NCI-H1417 (cell line): ENCODE data around the gene OR4D2.
A peak's percentile ranks its signal among the peaks of the same experiment; 100 is the strongest.
"Not testable (repeated sequence)": the region's sequence is repeated elsewhere in the genome, so short reads cannot be mapped to it uniquely, and the experiment has no call there.

Source experiments
- DNase-seq, 3 experiments: peaks; one replicate each; lab custom pipeline; 2025; lab: John Stamatoyannopoulos, UW

OR4D2 gene

DNA sequence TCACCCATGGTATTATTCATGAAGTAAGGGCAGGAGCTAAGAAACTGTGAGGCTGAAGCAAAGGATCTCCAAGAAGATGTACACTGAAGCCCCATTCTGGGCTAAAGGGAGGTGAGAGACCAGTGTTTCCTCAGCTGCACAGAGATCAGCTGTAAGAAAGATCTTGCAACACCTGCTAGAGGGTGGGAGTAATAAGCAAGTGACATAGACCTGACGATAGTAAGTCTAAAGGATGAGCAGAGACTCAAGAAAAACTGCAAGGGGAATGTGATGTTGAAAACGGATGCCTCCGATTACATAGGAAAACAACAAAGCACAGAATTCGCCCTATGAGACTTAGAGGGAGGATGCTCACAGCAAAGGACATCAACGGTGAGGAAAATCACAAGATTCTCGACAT is at the start of gene OR4D2:
OR4D2 (plus strand) TSS at position 301 of the 400 bp plus-strand sequence. CDS start 2,674 bp downstream, outside the sequence.
- DNase-seq = peak in 1 of 3 experiments; percentile 18

DNA sequence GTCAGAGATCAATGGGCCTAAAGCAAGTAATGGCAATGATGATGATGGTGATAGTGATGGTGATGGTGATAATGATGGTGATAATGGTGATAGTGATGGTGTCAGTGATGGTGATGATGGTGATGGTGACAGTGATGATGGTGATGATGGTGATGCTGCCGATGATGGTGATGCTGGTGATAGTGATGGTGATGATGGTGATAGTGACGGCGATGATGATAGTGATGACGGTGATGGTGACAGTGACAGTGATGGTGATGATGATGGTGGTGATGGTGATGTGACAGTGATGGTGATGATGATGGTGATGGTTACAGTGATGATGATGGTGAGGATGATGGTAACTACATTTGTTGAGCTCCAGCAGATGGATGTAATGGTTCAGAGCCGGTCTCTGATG is 49.4 kb upstream of the OR4D2 start:
- no peak for DNase-seq

DNA sequence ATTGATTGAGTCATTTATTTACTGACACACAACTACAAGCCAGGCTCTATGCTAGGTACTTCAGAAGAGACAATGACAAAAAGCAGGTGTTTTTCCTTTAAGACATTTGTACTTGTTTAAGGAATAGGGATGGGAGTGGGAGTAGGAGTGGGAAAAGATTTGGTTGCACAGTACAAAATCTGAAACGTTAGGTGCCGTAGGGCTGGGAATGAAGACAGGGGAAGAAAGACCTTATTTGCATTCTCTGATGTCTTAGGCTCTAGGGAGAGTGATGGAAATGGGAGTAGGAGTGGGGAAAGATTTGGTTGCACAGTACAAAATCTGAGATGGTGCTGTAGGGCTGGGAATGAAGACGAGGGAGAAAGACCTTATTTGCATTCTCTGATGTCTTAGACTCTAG is 47.3 kb upstream of the OR4D2 start:
- no peak for DNase-seq

DNA sequence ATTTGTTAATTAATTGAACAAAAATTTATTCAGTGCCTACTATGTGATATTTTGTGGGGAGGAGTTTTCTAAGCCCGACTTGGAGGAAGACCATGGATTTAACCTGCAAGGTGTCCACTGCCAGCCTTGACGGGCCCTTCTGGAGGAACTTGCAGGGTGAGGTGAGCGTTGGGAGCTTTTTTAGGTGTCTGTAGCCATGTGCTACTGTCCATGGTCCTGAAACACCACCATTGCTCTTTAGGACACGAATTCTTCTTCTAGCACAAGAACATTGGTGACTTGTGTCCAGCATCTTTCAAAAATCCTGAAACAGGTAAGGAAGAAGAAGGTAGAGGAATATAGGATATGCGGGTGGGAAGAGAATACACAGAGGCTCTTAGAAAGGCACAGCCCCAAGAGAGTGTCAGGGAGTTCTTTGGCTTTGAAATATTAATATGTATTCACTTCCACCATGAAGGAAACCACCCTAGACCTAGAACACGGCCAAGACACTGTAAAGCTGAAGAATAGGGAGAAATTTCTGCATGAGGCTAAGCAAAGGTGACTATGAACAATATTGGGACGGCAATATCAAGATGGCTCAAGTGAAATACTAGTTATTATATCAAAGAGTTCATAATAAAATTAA is 46.5 kb upstream of the OR4D2 start:
- DNase-seq = no peak

DNA sequence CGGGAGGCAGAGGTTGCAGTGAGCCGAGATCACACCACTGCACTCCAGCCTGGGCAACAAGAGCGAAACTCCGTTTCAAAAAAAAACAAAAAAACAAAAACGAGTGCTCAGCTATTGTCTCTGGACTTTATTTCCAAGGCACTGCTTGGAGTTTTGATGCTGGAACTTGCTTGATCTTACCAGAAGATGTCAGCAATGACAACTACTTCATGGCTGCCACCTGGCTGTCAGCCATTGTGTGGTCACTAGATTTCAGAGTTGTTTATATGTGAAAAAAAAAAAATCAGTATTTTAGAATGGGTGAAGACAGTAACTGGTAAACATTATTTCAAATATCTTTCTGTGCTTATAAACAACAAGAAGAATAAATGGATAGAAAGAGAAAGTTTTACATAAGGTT is 44.9 kb upstream of the OR4D2 start:
- DNase-seq = peak; percentile 8 to 71 (median 9)

DNA sequence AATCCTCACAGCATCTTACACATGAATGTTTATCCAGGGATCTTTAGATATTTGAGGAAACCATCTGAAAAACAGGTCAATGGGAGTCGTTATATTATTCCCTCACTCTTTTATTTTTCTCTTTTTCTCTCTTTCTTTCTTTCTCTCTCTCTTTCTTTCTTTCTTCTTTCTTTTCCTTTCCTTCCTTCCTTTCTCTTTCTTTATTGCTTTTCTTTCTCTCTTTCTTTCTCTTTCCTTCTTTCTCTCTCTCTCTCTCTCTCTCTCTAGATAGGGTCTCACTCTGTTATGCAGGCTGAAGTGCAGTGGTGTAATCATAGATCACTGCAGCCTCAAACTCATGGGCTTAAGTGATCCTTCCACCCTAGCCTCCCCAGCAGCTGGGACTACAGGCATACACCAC is 38.9 kb upstream of the OR4D2 start:
- DNase-seq = no peak

DNA sequence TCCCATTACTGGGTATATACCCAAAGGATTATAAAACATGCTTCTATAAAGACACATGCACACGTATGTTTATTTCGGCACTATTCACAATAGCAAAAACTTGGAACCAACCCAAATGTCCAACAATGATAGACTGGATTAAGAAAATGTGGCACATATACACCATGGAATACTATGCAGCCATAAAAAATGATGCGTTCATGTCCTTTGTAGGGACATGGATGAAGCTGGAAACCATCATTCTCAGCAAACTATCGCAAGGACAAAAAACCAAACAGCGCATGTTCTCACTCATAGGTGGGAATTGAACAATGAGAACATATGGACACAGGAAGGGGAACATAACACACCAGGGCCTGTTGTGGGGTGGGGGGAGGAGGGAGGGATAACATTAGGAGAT is 34.1 kb upstream of the OR4D2 start:
- not testable (repeated sequence) for DNase-seq

DNA sequence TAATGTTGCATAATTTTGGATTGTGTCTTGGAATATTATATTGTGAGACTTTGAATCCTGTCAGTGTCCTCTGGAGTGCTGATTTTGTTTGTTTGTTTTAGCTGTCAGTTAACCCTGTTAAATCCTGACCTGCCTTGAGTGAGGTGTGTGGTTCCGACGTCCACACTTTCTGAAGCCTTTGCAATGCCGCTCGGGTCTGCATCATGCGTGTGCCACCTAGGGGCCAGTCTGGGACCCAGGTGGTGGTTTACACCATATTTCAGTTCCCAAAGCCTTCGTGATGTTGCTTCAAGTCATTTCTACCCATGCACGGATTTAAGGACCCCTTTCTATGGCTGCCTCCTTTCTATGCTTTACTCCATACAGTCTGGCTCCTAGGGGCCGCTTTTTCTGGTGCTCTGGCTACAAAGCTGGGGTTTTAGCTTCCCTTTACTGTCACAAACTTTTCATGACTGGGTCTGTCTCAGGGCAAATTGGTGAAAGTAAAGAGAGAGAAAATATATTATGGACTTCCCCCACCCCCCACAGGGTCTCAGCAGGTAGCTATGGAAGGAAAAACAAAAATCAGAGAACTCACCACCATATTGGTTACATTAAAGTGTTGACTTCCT is 30.0 kb upstream of the OR4D2 start:
- DNase-seq = peak in 1 of 3 experiments; percentile 13

DNA sequence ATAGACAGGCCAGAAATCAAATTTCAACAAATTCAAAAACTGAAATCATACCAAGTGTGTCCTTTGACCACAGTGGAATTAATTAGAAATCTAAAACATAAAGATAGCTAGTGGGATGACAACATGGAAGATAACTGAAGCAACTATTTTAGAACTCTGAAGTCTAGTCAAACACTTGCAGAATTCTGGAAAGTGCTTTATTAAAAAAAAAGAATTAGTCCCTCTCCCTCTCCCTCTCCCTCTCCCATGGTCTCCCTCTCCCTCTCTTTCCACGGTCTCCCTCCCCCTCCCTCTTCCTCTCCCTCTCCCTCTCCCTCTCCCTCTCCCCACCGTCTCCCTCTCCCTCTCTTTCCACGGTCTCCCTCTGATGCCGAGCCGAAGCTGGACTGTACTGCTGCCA is 25.3 kb upstream of the OR4D2 start:
- no peak for DNase-seq

DNA sequence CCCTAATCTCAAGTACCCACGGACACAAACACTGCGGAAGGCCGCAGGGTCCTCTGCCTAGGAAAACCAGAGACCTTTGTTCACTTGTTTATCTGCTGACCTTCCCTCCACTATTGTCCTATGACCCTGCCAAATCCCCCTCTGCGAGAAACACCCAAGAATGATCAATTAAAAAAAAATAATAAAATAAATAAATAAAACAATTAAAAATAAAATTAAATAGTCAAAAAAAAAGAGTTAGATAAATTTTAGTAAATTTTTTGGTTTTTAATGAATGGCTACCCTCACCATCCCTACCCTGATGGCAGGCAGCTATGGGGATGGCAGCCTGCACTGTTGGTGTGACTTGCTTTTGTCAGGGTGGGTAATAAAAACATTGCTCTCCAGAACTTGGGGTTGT is 23.4 kb upstream of the OR4D2 start:
- DNase-seq = not testable (repeated sequence)

DNA sequence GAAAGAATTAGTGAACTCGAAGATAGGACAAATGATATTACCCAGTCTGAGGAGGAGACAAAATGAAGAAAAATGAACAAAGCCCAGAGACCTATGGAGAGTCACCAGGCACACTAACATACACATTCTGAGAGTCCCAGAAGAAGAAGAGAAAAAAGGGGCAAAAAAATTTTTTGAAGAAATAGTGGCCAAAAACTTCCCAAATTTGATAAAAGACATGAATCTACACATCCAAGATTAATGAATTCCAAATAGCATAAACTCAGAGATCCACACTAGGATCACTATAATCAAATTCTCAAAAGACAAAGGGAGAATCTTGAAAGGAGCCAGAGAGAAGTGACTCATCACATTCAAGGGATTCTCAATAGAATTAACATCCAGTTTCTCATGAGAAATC is 22.0 kb upstream of the OR4D2 start:
- no peak for DNase-seq

DNA sequence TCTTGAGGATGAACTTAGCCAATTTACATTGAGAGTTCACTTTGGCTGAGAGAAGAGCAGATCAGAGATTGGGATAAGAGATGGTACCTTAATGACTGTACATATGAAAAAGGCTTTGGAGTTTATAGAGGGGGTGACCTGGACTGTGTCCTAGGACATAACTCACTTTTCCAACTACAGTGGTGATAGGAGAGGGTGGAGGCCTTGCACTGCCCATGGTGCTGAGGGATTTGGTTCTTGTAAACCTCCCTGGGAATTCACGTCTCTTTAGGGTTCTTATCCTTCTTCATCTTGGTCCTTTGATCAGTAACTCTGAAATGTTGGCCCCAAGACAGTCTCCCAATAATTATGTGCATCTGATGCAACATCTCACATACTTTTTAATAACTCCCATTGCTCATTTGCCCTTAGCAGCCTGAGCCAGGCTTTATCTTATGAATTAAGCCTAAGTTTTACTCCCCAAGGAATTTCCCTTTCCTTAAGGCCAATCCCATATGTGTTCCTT is 18.8 kb upstream of the OR4D2 start, which contains the start of gene OR4D1:
OR4D1 (plus strand) TSS at position 455 of the 505 bp plus-strand sequence. CDS start 6,770 bp downstream, outside the sequence.
- no peak for DNase-seq

DNA sequence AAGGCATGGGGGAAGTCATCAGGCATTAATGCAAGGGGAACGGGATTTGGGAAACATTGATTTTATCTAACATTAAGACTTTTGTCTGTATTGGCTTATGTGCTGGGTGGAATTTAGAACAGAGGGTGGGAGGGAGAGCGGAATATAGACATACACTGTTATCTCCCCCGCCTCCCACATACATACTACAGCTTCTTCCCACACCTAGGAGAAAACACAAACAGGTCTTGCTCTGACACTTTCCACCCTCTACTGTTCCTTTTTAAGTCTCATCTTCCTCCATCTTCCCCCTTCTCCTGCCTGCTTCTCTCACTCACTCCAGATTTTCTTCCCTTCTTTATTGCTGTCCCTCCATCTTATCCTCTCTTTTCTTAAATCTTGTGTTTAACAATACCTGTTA is 18.2 kb upstream of the OR4D2 start:
- DNase-seq = no peak

DNA sequence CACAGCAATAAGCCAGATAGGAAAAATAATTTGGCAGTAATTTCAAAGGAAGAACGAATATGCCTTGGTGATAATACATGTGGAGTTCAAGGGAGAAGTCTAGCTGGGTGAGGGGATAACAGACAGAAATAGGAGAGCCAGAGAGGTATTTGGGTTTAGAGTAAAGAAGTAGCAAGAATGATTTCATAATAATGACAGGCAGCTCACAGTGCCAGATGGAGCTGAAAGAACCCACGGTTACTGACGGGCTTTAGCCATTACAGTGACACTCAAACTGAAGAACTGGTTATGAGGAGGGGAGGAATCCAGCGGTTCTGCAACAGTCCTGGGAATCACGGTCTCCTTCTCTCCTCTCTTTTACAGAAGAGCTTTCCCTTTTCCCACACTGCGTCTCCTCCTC is 16.4 kb upstream of the OR4D2 start:
- no peak for DNase-seq

DNA sequence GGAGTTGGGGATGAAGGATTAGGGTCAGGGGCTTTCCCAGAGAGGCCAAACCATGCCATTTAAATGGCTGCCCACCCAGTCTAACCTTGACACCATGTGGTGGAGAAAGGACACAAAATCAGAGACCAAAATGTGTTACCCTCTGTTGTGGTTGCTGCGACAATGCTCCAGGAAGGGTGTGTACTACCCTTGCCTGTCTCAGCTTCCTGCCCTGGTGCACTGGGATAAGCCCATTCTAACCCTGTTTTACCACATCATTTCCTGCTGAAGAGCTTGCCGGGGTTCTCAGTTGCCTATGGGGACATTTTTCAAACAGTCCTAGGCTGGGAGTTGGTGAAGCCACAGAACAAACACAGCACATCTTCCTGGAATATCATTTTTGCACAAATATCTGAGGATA is 13.7 kb upstream of the OR4D2 start:
- no peak for DNase-seq

DNA sequence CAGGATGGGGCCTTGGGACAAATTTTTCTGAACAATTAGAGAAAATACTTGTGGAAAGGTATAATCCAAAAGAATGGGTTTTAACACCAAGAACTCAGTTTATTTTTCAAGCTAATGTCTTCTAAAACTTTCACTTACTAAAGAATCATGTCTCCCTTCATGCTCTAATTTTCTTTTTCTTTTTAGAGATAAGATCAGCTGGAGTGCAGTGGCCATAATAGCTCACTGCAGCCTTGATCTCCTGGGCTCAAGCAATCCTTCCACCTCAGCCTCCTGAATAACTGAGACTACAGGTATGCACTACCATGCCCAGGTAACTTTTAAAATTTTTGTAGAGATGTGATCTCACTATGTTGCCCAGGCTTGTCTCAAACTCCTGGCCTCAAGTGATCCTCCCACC is 13.1 kb upstream of the OR4D2 start:
- no peak for DNase-seq

DNA sequence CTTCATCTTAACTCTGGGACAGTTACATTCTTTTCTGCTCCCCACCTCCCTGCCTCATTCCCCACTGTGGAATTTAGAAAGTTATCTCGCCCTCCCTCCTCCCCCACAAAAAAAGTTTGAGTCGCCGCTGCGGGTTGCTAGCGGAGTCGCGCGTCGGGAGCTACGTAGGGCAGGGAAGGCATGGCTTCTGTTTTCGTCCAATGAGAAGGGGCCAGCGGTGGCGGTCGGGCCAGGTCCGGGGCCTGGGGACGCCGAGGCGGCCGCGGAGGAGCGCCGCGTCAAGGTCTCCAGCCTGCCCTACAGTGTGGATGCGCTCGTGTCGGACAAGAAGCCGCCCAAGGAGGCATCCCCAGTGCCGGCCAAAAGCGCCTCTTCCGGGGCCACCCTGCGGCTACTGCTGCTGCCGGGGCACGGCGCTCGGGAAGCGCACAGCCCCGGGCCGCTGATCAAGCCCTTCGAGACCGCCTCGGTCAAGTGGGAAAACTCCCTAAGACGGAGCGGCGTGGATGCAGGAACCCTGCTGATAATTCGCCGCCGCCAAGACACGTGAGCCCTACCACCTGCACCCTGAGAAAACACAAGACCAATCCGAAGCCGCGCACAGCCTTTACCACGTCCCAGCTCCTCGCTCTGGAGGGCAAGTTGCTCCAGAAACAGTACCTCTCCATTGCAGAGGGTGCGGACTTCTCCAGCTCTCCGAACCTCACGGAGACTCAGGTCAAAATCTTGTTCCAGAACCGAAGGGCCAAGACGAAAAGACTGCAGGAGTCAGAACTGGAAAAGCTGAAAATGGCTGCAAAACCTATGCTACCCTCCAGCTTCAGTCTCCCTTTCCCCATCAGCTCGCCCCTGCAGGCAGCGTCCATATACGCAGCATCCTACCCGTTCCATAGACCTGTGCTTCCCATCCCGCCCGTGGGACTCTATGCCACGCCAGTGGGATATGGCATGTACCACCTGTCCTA is 9.7 kb upstream of the OR4D2 start:
- peak; percentile 1 to 89 (median 84) for DNase-seq

DNA sequence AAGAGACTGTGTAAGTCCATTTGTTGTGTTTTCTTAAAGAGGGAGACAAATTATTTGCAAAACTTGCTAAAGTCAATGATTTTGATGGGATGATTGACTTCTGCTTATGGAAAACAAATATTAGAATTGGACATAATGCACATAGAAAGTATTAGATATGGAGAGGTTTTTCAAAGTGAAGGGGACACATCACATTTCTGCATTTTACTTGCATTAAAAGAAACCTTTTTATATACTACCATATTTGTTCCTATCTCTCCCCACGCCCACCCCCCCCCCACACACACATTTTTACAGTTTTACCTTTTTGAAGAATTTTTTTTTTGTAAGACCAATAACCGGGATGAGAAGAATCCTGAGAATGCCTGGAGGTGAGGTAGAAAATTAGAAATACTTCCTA is 8.6 kb upstream of the OR4D2 start:
- DNase-seq = no peak

DNA sequence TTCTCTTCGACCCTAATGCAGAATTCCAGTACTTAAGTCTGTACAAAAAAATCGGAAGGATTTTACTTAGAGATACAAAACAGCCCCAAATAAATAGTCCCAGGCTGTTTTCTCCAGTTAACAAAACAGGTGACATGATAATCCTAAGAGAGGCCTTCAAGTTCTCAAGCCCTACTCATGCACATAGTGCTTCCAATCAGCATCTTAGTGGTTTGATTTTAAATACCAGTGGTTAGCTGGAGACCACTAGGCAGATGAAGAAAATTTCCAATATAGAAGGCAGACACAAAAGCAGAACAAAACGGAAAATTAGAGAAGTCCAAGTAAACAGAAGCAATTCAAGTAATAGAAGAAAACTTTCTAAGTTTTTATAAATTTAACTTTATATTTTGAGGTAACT is 5.2 kb upstream of the OR4D2 start:
- DNase-seq = no peak

DNA sequence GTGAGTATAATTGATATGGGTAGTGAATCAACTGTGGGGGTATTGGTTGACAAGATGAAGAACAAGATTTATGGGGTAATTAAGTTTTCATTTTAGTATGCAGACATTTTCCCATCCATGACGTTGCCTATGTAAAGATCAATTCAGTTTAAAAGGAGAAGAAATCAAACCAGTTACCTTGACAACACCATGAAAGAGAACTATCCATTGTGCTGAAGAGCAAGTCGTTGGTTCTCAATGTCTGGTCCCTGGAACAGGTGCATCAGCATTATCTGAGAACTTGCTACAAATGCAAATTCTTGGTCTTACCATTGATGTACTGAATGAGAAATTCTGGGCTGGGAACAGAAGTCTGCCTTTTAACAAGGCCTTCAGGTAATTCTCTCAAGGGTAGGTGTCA is 801 bp upstream of the OR4D2 start:
- DNase-seq = peak in 1 of 3 experiments; percentile 75

DNA sequence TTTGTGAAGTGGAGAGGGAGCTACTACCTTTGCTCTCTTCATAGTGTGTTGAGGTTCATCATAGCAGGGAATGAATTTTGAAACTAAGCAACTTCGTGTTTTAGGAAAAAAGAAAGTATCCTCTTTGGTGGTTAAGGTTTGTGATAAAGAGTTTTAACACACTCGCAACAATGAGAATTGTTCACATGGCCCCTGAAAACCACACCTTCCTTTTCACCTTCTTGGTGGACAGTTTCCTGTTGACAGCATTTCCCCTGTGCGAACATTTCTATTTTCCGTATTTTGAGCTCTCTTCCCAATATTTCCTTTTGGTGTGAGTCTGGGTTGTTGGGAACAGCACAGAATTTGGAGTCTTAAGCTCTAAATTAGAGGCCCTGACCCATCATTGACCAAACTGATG is 3.8 kb downstream of the OR4D2 start:
- DNase-seq = no peak

DNA sequence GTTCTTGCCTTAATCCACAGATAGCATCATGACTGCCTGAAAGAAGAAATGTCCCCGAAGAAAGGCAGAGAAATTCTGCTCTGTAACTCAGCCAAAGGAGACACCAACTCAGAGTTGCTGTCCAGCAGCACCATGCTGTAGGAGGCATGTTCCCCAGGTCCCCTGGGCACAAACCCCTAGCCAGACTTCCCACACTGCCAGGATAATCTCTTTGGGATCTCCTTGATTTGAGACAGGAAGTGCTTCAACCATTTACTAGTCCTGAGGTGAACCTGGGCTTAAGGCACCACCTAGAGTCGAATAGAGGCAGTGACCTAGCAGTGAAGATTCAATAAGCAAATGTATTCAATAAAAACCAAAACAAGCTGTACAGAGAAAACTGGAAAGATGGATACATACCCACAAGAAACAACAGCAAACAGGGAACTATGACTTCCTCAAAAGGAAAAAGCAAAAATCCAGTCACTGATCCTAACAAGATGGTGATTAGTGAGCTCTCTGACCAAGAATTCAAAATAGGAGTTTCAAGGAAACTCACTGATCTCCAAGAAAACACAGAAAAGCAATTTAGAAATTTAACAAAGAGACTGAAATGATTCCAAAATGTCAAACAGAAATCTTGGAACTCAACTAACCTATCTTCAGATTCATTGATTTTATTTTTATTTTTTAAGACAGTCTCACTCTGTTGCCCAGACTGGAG is 5.7 kb downstream of the OR4D2 start:
- DNase-seq = peak; percentile 33 to 83 (median 45)
